KMS-11 (cell line): ENCODE data around the gene ZBTB5.

Experiments
- H2AFZ ChIP-seq: fragments of 200-600 bp; sonication (generic); 2 replicates; pipeline ENCODE4 v1.6.1; 2016; ENCODE audit warnings: antibody characterized with exemption, mixed run types, low read depth
- H3K27ac ChIP-seq: fragments of 200-600 bp; sonication (generic); 2 replicates; pipeline ENCODE4 v1.6.1; 2016; ENCODE audit warnings: mild to moderate bottlenecking, mixed run types
- H3K27me3 ChIP-seq: fragments of 200-600 bp; sonication (generic); 2 replicates; pipeline ENCODE4 v1.6.1; 2017; ENCODE audit warnings: mild to moderate bottlenecking, low read depth, mixed run types, moderate library complexity; ENCODE audit not compliant: insufficient read depth
- H3K36me3 ChIP-seq: fragments of 200-600 bp; sonication (generic); 2 replicates; pipeline ENCODE4 v1.6.1; 2017; ENCODE audit warnings: mild to moderate bottlenecking, mixed run types; ENCODE audit not compliant: insufficient read depth
- H3K4me1 ChIP-seq: fragments of 200-600 bp; sonication (generic); 2 replicates; pipeline ENCODE4 v1.6.1; 2016; ENCODE audit warnings: mild to moderate bottlenecking, low read depth, mixed run types; ENCODE audit not compliant: poor library complexity, severe bottlenecking
- H3K4me2 ChIP-seq: fragments of 200-600 bp; sonication (generic); 2 replicates; pipeline ENCODE4 v1.7.0; 2016; ENCODE audit warnings: mild to moderate bottlenecking, mixed run types
- H3K4me3 ChIP-seq: fragments of 200-600 bp; sonication (generic); IDR thresholded peaks from 2 replicates; pipeline ENCODE4 v1.6.1; 2017; ENCODE audit warnings: low read depth, low read length, mixed read lengths; ENCODE audit not compliant: insufficient read depth
- H3K79me2 ChIP-seq: fragments of 200-600 bp; sonication (generic); 2 replicates; pipeline ENCODE4 v1.6.1; 2016; ENCODE audit warnings: low read depth, mixed run types; ENCODE audit not compliant: insufficient read depth
- H3K9ac ChIP-seq: fragments of 200-600 bp; sonication (generic); 2 replicates; pipeline ENCODE4 v1.6.1; 2016; ENCODE audit warnings: mild to moderate bottlenecking, mixed run types
- H4K20me1 ChIP-seq: fragments of 200-600 bp; sonication (generic); 2 replicates; pipeline ENCODE4 v1.6.1; 2016; ENCODE audit warnings: mild to moderate bottlenecking, mixed run types; ENCODE audit not compliant: insufficient read depth
- CTCF ChIP-seq: fragments of 200-600 bp; sonication (generic); conservative IDR thresholded peaks from 2 replicates; pipeline ENCODE4 v1.6.1; 2017; ENCODE audit warnings: low read depth, mild to moderate bottlenecking, antibody characterized with exemption, low read length, moderate library complexity, mixed read lengths

The ZBTB5 gene

DNA sequence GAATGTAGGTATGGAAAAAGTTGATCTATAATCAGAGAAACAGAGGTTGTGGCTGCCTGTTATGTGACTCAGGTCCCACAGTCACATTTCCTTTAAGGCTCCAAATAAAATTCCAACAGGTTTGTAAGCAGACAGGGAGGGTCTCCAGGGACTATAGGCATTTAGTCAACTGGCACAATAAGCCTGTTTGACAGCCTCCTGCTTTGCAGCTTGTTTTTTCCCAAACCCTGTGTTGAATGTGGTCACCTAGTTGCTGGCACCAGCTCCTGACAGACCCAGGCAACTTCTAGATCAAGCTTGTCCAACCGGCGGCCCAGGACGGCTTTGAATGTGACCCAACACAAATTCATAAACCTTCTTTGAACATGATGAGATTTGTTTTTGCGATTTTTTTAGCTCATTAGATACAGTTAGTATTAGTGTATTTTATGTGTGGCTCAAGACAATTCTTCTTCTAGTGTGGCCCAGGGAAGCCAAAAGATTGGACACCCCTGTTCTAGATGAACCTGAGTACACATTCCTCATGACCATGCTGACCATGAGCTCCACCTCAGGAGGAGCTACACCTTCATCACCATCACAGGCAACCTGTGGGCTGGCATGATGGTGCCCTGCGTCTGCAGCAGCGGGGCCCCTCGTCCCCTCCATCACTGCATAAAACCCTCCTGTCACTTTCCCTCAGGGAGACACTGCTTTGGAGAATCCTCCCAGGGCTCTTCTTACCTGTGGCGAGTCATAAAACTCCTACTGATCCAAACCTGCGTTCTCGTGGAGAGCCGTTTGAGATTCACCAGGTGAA lies 58.4 kb downstream of the ZBTB5 start:
- Histone ChIP-seq H3K4me2 (no peak overlapping the region), H3K27ac (no peak overlapping the region), H2AFZ (no peak overlapping the region), H3K4me3 (no peak overlapping the region), H3K79me2 (no peaks in the 10 kb centered on the region), H3K27me3 (peaks cover 26% of the 10 kb centered on the region), H3K4me1 (peaks cover 36% of the 10 kb centered on the region), H3K36me3 (no peaks in the 10 kb centered on the region), H4K20me1 (no peaks in the 10 kb centered on the region), H3K9ac (no peak overlapping the region)
- no peak for TF ChIP-seq CTCF

DNA sequence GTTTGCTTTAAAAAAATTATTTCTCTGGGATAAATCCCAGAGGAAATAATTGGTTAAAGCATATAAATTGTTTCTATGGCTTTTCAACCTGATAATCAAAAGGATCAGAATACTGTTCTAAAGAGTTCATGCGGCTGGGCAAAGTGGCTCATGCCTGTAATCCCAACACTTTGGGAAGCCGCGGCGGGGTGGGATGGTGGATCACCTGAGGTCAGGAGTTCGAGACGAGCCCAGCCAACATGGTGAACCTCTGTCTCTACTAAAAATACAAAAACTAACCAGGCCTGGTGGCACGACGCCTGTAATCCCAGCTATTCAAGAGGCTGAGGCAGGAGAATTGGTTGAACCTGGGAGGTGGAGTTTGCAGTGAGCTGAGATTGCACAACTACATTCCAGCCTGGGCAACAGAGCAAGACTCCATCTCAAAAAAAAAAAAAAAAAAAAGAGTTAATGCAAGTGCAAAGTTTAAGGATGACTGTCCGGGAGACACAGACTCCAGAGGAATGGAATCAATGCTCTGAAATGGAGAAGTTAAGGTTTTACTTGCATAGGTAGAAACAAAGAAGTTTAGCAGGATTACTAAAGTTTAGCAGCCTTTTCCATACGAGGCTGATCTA lies 59.4 kb downstream of the ZBTB5 start:
- Histone ChIP-seq H3K4me3 (no peak overlapping the region), H3K27me3 (peaks cover 17% of the 10 kb centered on the region; the same call in 1 of the 2 replicates), H3K9ac (no peak overlapping the region), H4K20me1 (no peaks in the 10 kb centered on the region), H3K4me1 (peaks cover 35% of the 10 kb centered on the region), H3K79me2 (no peaks in the 10 kb centered on the region), H3K4me2 (no peak overlapping the region), H3K36me3 (no peaks in the 10 kb centered on the region), H2AFZ (no peak overlapping the region), H3K27ac (no peak overlapping the region)
- TF ChIP-seq CTCF, result no peak

- Histone ChIP-seq H3K27me3 (peaks cover 11% of the 10 kb centered on the region; the same call in 1 of the 2 replicates), H3K4me2 (no peak overlapping the region), H3K27ac (no peak overlapping the region), H3K4me1 (peaks cover 30% of the 10 kb centered on the region), H3K4me3 (no peak overlapping the region), H2AFZ (no peak overlapping the region), H4K20me1 (no peaks in the 10 kb centered on the region), H3K36me3 (no peaks in the 10 kb centered on the region), H3K79me2 (no peaks in the 10 kb centered on the region), H3K9ac (no peak overlapping the region)
- no peak for TF ChIP-seq CTCF
Measured at GRCh38 chr9:37405350-37405749, 59.9 kb downstream of the ZBTB5 start.

- no peak overlapping the region for H3K4me3 ChIP-seq
- no peaks in the 10 kb centered on the region for H3K79me2 ChIP-seq
- no peak overlapping the region for H3K27ac ChIP-seq
- no peaks in the 10 kb centered on the region for H3K36me3 ChIP-seq
- H3K27me3 ChIP-seq, result peaks cover 10% of the 10 kb centered on the region; the same call in 1 of the 2 replicates
- H4K20me1 ChIP-seq, result no peaks in the 10 kb centered on the region
- no peak overlapping the region for H2AFZ ChIP-seq
- no peak overlapping the region for H3K4me2 ChIP-seq
- TF ChIP-seq CTCF, result no peak
- no peak overlapping the region for H3K9ac ChIP-seq
- peaks cover 22% of the 10 kb centered on the region for H3K4me1 ChIP-seq
Measured at GRCh38 chr9:37404590-37404989, 60.7 kb downstream of the ZBTB5 start.
